HUES64 (cell line): ENCODE results near the gene TTYH1.
"Not testable (repeated sequence)": the region's sequence is repeated elsewhere in the genome, so short reads cannot be mapped to it uniquely, and the experiment has no call there.

Source experiments
- H3K27ac ChIP-seq: 2 replicates; pipeline ENCODE4 v1.7.0; 2013; ENCODE audit warnings: low read depth, low read length, inconsistent platforms
- H3K27me3 ChIP-seq: 2 replicates; pipeline ENCODE4 v1.6.1; 2013; ENCODE audit warnings: mild to moderate bottlenecking, low read length; ENCODE audit not compliant: insufficient read depth
- H3K36me3 ChIP-seq: 2 replicates; pipeline ENCODE4 v1.6.1; 2013; ENCODE audit warnings: mild to moderate bottlenecking, low read length; ENCODE audit not compliant: insufficient read depth
- H3K4me1 ChIP-seq: 2 replicates; pipeline ENCODE4 v1.6.1; 2013; ENCODE audit warnings: mild to moderate bottlenecking, low read length, moderate library complexity; ENCODE audit not compliant: insufficient read depth
- H3K4me3 ChIP-seq: 2 replicates; pipeline ENCODE4 v1.5.1; 2013; ENCODE audit warnings: mild to moderate bottlenecking, low read length, moderate library complexity
- H3K9ac ChIP-seq: 2 replicates; pipeline ENCODE4 v1.6.1; 2013; ENCODE audit warnings: mild to moderate bottlenecking, low read depth, low read length
- H3K9me3 ChIP-seq: 2 replicates; pipeline ENCODE4 v1.6.1; 2013; ENCODE audit warnings: low read depth, low read length; ENCODE audit not compliant: insufficient read depth
- WGBS: fragments of 150-250, 120-280 bp; methylation state at CpG from one replicate; pipeline ENCODE4 v1.1.7; 2013; ENCODE audit warnings: missing lambda C conversion rate; 5-methylcytosine and 5-hydroxymethylcytosine counted together

The TTYH1 gene

GRCh38 chr19:54463531-54464043, 48.3 kb downstream of the TTYH1 start, which contains the start of gene LENG9:
Gene LENG9 (minus strand): TSS chr19:54463778. CDS start chr19:54463526, 252 bp downstream.
- peak within 1 kb of the TSS; percentile 100 for H3K27ac ChIP-seq
- no peaks in the 10 kb centered on the region for H3K9me3 ChIP-seq
- H3K4me3 ChIP-seq = peak within 1 kb of the TSS; percentile 89
- no peaks in the 10 kb centered on the region for H3K4me1 ChIP-seq
- WGBS = under 1% methylated on average over 41 of the region's 41 CpGs
- H3K9ac ChIP-seq = peak within 1 kb of the TSS; percentile 88
- peaks cover 32% of the 10 kb centered on the region for H3K36me3 ChIP-seq
- peaks cover 9% of the 10 kb centered on the region for H3K27me3 ChIP-seq

- whole genome bisulfite sequencing = under 1% methylated on average over 26 of the region's 26 CpGs
- peaks cover 9% of the 10 kb centered on the region for H3K27me3 ChIP-seq
- no peaks in the 10 kb centered on the region for H3K4me1 ChIP-seq
- peak overlapping the region; percentile 100 for H3K27ac ChIP-seq
- H3K36me3 ChIP-seq = peaks cover 26% of the 10 kb centered on the region
- H3K9ac ChIP-seq = peak overlapping the region; percentile 88
- H3K4me3 ChIP-seq = peak overlapping the region; percentile 89
- H3K9me3 ChIP-seq = no peaks in the 10 kb centered on the region
These were observed 48.9 kb downstream of the TTYH1 start for GRCh38 chr19:54464044-54464629.

GRCh38 chr19:54464630-54465425, 49.6 kb downstream of the TTYH1 start:
- peaks cover 12% of the 10 kb centered on the region for H3K27me3 ChIP-seq
- no peaks in the 10 kb centered on the region for H3K4me1 ChIP-seq
- peak overlapping the region; percentile 100 for H3K27ac ChIP-seq
- no peaks in the 10 kb centered on the region for H3K9me3 ChIP-seq
- H3K36me3 ChIP-seq = peaks cover 20% of the 10 kb centered on the region
- peak overlapping the region; percentile 88 for H3K9ac ChIP-seq
- 7% methylated on average over 87 of the region's 87 CpGs for WGBS
- peak overlapping the region; percentile 89 for H3K4me3 ChIP-seq

GRCh38 chr19:54465426-54466109, 50.3 kb downstream of the TTYH1 start:
- H3K4me1 ChIP-seq = no peaks in the 10 kb centered on the region
- H3K27ac ChIP-seq = no peak overlapping the region
- peaks cover 15% of the 10 kb centered on the region for H3K36me3 ChIP-seq
- H3K4me3 ChIP-seq = peak overlapping the region; percentile 26; the same call in 1 of the 2 replicates
- H3K9me3 ChIP-seq = no peaks in the 10 kb centered on the region
- peaks cover 20% of the 10 kb centered on the region for H3K27me3 ChIP-seq
- 84% methylated on average over 49 of the region's 49 CpGs for WGBS
- no peak overlapping the region for H3K9ac ChIP-seq

- WGBS = 95% methylated on average over 14 of the region's 14 CpGs
These were observed 50.8 kb downstream of the TTYH1 start for GRCh38 chr19:54466110-54466480.

GRCh38 chr19:54469496-54469934, 54.3 kb downstream of the TTYH1 start:
- Histone ChIP-seq H3K4me1 (peaks cover 10% of the 10 kb centered on the region; the same call in 1 of the 2 replicates), H3K9me3 (no peaks in the 10 kb centered on the region), H3K27me3 (peaks cover 30% of the 10 kb centered on the region), H3K36me3 (no peaks in the 10 kb centered on the region), H3K9ac (no peak overlapping the region), H3K4me3 (no peak overlapping the region), H3K27ac (no peak overlapping the region)
- 63% methylated on average over 8 of the region's 8 CpGs for WGBS

More at GRCh38 chr19:54466110-54466480, 50.8 kb downstream of the TTYH1 start:
- H3K9ac ChIP-seq, H3K9me3 ChIP-seq, H3K27ac ChIP-seq, H3K4me1 ChIP-seq, H3K4me3 ChIP-seq: not testable (repeated sequence)
- Histone ChIP-seq H3K36me3 (peaks cover 10% of the 10 kb centered on the region), H3K27me3 (peaks cover 25% of the 10 kb centered on the region)

GRCh38 chr19:54470276-54470887, 55.1 kb downstream of the TTYH1 start:
- peak overlapping the region; percentile 48 for H3K4me3 ChIP-seq
- peaks cover 28% of the 10 kb centered on the region for H3K27me3 ChIP-seq
- 87% methylated on average over 10 of the region's 10 CpGs for WGBS
- H3K9me3 ChIP-seq = no peaks in the 10 kb centered on the region
- peaks cover 10% of the 10 kb centered on the region; the same call in 1 of the 2 replicates for H3K4me1 ChIP-seq
- no peaks in the 10 kb centered on the region for H3K36me3 ChIP-seq
- 0 out of 2 replicates have a peak overlapping the region, but pooled peaks have one; percentile 64 for H3K9ac ChIP-seq
- H3K27ac ChIP-seq = no peak overlapping the region

GRCh38 chr19:54470991-54471782, 55.9 kb downstream of the TTYH1 start:
- H3K36me3 ChIP-seq = no peaks in the 10 kb centered on the region
- peak overlapping the region; percentile 64 for H3K9ac ChIP-seq
- H3K4me3 ChIP-seq = peak overlapping the region; percentile 48
- peaks cover 20% of the 10 kb centered on the region for H3K27me3 ChIP-seq
- WGBS = 10% methylated on average over 59 of the region's 60 CpGs
- H3K9me3 ChIP-seq = no peaks in the 10 kb centered on the region
- peaks cover 10% of the 10 kb centered on the region; the same call in 1 of the 2 replicates for H3K4me1 ChIP-seq
- H3K27ac ChIP-seq = no peak overlapping the region

- Histone ChIP-seq H3K27ac (no peak within 1 kb of the TSS), H3K4me3 (0 out of 2 replicates have a peak within 1 kb of the TSS, but pooled peaks have one; percentile 36), H3K9me3 (no peaks in the 10 kb centered on the region), H3K36me3 (no peaks in the 10 kb centered on the region), H3K27me3 (peaks cover 20% of the 10 kb centered on the region), H3K9ac (no peak within 1 kb of the TSS), H3K4me1 (peaks cover 10% of the 10 kb centered on the region; the same call in 1 of the 2 replicates)
- WGBS = 39% methylated on average over 13 of the region's 14 CpGs
These were observed 58.0 kb downstream of the TTYH1 start, which contains the start of gene CDC42EP5 for GRCh38 chr19:54473071-54473891. Gene CDC42EP5 (minus strand): TSS chr19:54473296. CDS start chr19:54465547, 7,749 bp downstream.
